ENCODE measurements around the gene SERTM1. TPM values are rescaled to one million over a fixed set of nuclear protein-coding genes. Genes with fewer than 3 reads are reported as not detected.

The SERTM1 gene
- total and polyA plus RNA-seq, 2 donors (not counting 3 experiments of a cell fraction or from before 2014, with no cell fraction given) = 0.06 TPM; not detected in 1

DNA sequence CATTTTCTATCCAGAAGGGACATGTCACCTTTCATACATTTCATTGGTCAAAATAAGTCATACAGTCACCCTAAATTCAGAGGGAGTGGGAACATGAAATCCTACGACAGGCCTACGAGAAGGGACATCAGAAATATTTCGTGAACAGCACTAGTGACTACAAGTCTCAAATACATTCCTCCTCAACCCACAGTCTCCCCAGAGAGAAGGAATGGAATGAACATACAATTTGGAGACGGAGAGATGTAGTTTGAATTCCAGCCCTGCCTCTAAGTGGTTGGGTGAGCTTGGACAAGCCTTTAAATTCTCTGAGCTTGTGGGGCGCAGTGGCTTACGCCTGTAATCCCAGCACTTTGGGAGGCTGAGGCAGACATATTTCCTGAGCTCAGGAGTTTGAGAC lies 9.9 kb downstream of the SERTM1 start:
- no peaks in the 10 kb centered on the region for H3K79me2 ChIP-seq (ENCODE audit: control insufficient read depth, insufficient read depth, low read length)
- no peaks in the 10 kb centered on the region for H3K36me3 ChIP-seq (ENCODE audit: control insufficient read depth in 2 of 2, extremely low read depth in 1 of 2, insufficient read depth in 2 of 2, low read length in 2 of 2)
- ChIA-PET CTCF (no interaction called here), POLR2A (no interaction called here)
- no peak overlapping the region for H3K9ac ChIP-seq (replicated peaks; ENCODE audit: extremely low read depth, insufficient read depth, low read length)
- no peaks in the 10 kb centered on the region for H3K4me1 ChIP-seq (ENCODE audit: control insufficient read depth, extremely low read depth, insufficient read depth, low read length)
- no peak for DNase-seq (ENCODE audit: low read depth, low spot score)
- intact Hi-C loops (cut with micrococcal nuclease) (no loop called here), dilution Hi-C loops (cut with MboI; ENCODE audit: extremely low pct_ligation_motif_present, low sequenced_read_pairs) (no loop called here)
- no peak overlapping the region for H2AFZ ChIP-seq (ENCODE audit: low read depth, low read length)
- H3K27ac ChIP-seq (ENCODE audit: insufficient read depth, low read depth, low read length) = no peak overlapping the region
- no peaks in the 10 kb centered on the region for H3K9me3 ChIP-seq (replicated peaks; ENCODE audit: control insufficient read depth, insufficient read depth, low read length)
- peaks cover 0 to 3% of the 10 kb centered on the region in 2 experiments for H3K27me3 ChIP-seq (ENCODE audit: control insufficient read depth in 2 of 2, insufficient read depth in 2 of 2, low read length in 2 of 2)
- H4K20me1 ChIP-seq (replicated peaks; ENCODE audit: control insufficient read depth, extremely low read depth, insufficient read depth, low read length) = no peaks in the 10 kb centered on the region
- BruUV-seq (replicated peaks) = no TSS peak
- H3K9me1 ChIP-seq (replicated peaks; ENCODE audit: control insufficient read depth, extremely low read depth, insufficient read depth, low read length) = no peaks in the 10 kb centered on the region
- no peak overlapping the region for H3K4me2 ChIP-seq (ENCODE audit: insufficient read depth, low read length)
- TF ChIP-seq EZH2 (IDR thresholded peaks at IDR 0.05; ENCODE audit: borderline replicate concordance, low read depth, low read length, severe bottlenecking) (no peak), JUN (IDR thresholded peaks at IDR 0.05; ENCODE audit: borderline replicate concordance, insufficient read depth, insufficient read length, low read depth) (no peak), POLR2A (IDR thresholded peaks at IDR 0.05; ENCODE audit: low read depth, low read length) (no peak), GATA2 (IDR thresholded peaks at IDR 0.05; ENCODE audit: insufficient read depth, insufficient read length, low read depth, low read length) (no peak), FOS (IDR thresholded peaks at IDR 0.05; ENCODE audit: borderline replicate concordance, insufficient read depth, low read length) (no peak), POLR2AphosphoS5 (IDR thresholded peaks at IDR 0.05; ENCODE audit: insufficient read depth, low read depth, low read length) (no peak), MYC (IDR thresholded peaks at IDR 0.05; ENCODE audit: low read depth, low read length) (no peak), MAX (IDR thresholded peaks at IDR 0.05; ENCODE audit: insufficient read depth, insufficient read length) (no peak), CTCF (IDR thresholded peaks at IDR 0.05; ENCODE audit: extremely low read depth in 1 of 2, insufficient read depth in 1 of 2, low read depth in 1 of 2, low read length in 2 of 2) (no peak)
- H3K4me3 ChIP-seq (replicated peaks in 1 of 3; ENCODE audit: insufficient read depth in 1 of 3, low read depth in 1 of 3, low read length in 3 of 3) = no peak overlapping the region
- no peak for FAIRE-seq

Data from endothelial cell of umbilical vein (primary cell).